Measurements from ENCODE around the gene PIAS1. TPM values are rescaled to one million over a fixed set of nuclear protein-coding genes. Genes with fewer than 3 reads are reported as not detected.

PIAS1 gene
- total RNA-seq, 1 experiment from 2014 or later, result 25.9 TPM

- POLR2A ChIA-PET, result no interaction called here
- Histone ChIP-seq H3K36me3 (ENCODE audit: control insufficient read depth in 1 of 2, insufficient read depth in 2 of 2, low read length in 2 of 2) (peaks cover 0 to 19% of the 10 kb centered on the region in 2 experiments; a peak in 2 of 4 replicates), H3K27me3 (ENCODE audit: insufficient read depth, low read length) (no peaks in the 10 kb centered on the region), H3K9ac (ENCODE audit: low read length) (no peak overlapping the region), H3K4me3 (replicated peaks in 1 of 2; ENCODE audit: low read depth in 1 of 2, low read length in 2 of 2) (no peak overlapping the region), H2AFZ (ENCODE audit: low read depth, low read length, poor library complexity, severe bottlenecking) (no peak overlapping the region), H4K20me1 (ENCODE audit: insufficient read depth) (peaks cover 10% of the 10 kb centered on the region; the same call in 1 of the 2 replicates), H3K9me3 (ENCODE audit: control insufficient read depth in 1 of 2, insufficient read depth in 1 of 2, low read depth in 1 of 2, low read length in 2 of 2) (no peaks in the 10 kb centered on the region), H3K9me2 (ENCODE audit: insufficient read depth) (no peaks in the 10 kb centered on the region), H3K4me1 (ENCODE audit: control insufficient read depth in 1 of 2, insufficient read depth in 2 of 2, low read length in 2 of 2) (no peaks in the 10 kb centered on the region), H3K79me2 (ENCODE audit: insufficient read depth, low read length) (peaks cover 79% of the 10 kb centered on the region), H3K4me2 (ENCODE audit: low read length) (no peak overlapping the region), H3K27ac (ENCODE audit: low read depth, low read length) (no peak overlapping the region)
- intact Hi-C loops (cut with micrococcal nuclease), result no loop called here
- no peak for TF ChIP-seq EZH2 (IDR thresholded peaks at IDR 0.05)
- TF ChIP-seq SP1 (IDR thresholded peaks at IDR 0.05; ENCODE audit: low read depth), result no peak
- CTCF ChIA-PET, result no interaction called here
- no TSS peak for BruUV-seq (replicated peaks)
- ATAC-seq, result peak; percentile 34; the same call in 1 of the 2 replicates
- no peak for DNase-seq (ENCODE audit: low read depth, low spot score)
- RAD21 ChIA-PET (ENCODE audit: low non-redundant PET in 1 of 2, low total read pairs in 2 of 2, uncharacterized antibody in 2 of 2, unreplicated experiment in 2 of 2), result no interaction called here
These were observed 165.0 kb downstream of the PIAS1 start for GRCh38 chr15:68218847-68219798.

DNA sequence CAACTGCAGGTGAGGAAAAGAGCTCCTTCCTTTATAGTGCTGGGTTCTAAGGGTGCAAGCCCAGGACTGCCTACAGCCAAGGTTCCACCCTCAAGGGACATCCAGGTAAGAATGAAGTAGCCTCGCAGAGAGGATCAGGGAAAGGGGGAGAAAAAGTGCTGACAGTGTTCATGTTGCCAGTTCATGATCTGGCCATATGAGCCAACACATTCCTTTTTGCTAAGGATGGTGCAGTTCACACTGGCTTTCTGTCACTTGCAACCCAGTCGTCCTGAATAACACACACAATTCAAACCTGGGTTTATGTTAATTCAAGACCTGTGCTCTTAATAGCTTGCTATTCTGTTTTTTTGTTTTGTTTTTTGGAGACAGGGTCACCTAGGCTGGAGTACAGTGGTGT is 166.4 kb downstream of the PIAS1 start:
- no peak for DNase-seq (ENCODE audit: low read depth, low spot score)
- no TSS peak for BruUV-seq (replicated peaks)
- RAD21 ChIA-PET (ENCODE audit: low non-redundant PET in 1 of 2, low total read pairs in 2 of 2, uncharacterized antibody in 2 of 2, unreplicated experiment in 2 of 2), result no interaction called here
- TF ChIP-seq EZH2 (IDR thresholded peaks at IDR 0.05) (no peak), SP1 (IDR thresholded peaks at IDR 0.05; ENCODE audit: low read depth) (no peak), FOSL1 (IDR thresholded peaks at IDR 0.05; ENCODE audit: low read depth) (no peak), RAD21 (IDR thresholded peaks at IDR 0.05; ENCODE audit: low read depth) (no peak), ELF1 (IDR thresholded peaks at IDR 0.05; ENCODE audit: borderline replicate concordance, low read depth) (no peak), TCF7L2 (IDR thresholded peaks at IDR 0.05; ENCODE audit: borderline replicate concordance, extremely low read depth, insufficient read depth, insufficient read length) (no peak), YY1 (IDR thresholded peaks at IDR 0.05; ENCODE audit: extremely low read depth, insufficient replicate concordance, low read depth, low read length) (no peak), ZFX (IDR thresholded peaks at IDR 0.05) (no peak)
- TF ChIP-seq, protein P1, sequence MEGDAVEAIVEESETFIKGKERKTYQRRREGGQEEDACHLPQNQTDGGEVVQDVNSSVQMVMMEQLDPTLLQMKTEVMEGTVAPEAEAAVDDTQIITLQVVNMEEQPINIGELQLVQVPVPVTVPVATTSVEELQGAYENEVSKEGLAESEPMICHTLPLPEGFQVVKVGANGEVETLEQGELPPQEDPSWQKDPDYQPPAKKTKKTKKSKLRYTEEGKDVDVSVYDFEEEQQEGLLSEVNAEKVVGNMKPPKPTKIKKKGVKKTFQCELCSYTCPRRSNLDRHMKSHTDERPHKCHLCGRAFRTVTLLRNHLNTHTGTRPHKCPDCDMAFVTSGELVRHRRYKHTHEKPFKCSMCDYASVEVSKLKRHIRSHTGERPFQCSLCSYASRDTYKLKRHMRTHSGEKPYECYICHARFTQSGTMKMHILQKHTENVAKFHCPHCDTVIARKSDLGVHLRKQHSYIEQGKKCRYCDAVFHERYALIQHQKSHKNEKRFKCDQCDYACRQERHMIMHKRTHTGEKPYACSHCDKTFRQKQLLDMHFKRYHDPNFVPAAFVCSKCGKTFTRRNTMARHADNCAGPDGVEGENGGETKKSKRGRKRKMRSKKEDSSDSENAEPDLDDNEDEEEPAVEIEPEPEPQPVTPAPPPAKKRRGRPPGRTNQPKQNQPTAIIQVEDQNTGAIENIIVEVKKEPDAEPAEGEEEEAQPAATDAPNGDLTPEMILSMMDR (IDR thresholded peaks at IDR 0.05 in 2 of 3, conservative IDR thresholded peaks at IDR 0.05 in 1 of 3; ENCODE audit: borderline replicate concordance in 1 of 3, insufficient read depth in 1 of 3, low read depth in 2 of 3, low read length in 2 of 3), result no peak
- TF ChIP-seq, protein P2, sequence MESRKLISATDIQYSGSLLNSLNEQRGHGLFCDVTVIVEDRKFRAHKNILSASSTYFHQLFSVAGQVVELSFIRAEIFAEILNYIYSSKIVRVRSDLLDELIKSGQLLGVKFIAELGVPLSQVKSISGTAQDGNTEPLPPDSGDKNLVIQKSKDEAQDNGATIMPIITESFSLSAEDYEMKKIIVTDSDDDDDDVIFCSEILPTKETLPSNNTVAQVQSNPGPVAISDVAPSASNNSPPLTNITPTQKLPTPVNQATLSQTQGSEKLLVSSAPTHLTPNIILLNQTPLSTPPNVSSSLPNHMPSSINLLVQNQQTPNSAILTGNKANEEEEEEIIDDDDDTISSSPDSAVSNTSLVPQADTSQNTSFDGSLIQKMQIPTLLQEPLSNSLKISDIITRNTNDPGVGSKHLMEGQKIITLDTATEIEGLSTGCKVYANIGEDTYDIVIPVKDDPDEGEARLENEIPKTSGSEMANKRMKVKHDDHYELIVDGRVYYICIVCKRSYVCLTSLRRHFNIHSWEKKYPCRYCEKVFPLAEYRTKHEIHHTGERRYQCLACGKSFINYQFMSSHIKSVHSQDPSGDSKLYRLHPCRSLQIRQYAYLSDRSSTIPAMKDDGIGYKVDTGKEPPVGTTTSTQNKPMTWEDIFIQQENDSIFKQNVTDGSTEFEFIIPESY (IDR thresholded peaks at IDR 0.05; ENCODE audit: extremely low read depth, insufficient replicate concordance, low read length), result no peak
- TF ChIP-seq, protein P3, sequence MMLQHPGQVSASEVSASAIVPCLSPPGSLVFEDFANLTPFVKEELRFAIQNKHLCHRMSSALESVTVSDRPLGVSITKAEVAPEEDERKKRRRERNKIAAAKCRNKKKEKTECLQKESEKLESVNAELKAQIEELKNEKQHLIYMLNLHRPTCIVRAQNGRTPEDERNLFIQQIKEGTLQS (IDR thresholded peaks at IDR 0.05), result no peak

More for the DNA sequence above, 166.4 kb downstream of the PIAS1 start:
- Histone ChIP-seq H3K4me1 (ENCODE audit: control insufficient read depth in 1 of 2, insufficient read depth in 2 of 2, low read length in 2 of 2) (no peaks in the 10 kb centered on the region), H3K9me3 (ENCODE audit: control insufficient read depth in 1 of 2, insufficient read depth in 1 of 2, low read depth in 1 of 2, low read length in 2 of 2) (no peaks in the 10 kb centered on the region), H3K9me2 (ENCODE audit: insufficient read depth) (no peaks in the 10 kb centered on the region), H3K4me2 (ENCODE audit: low read length) (no peak overlapping the region), H3K9ac (ENCODE audit: low read length) (no peak overlapping the region), H2AFZ (ENCODE audit: low read depth, low read length, poor library complexity, severe bottlenecking) (no peak overlapping the region), H3K79me2 (ENCODE audit: insufficient read depth, low read length) (peaks cover 79% of the 10 kb centered on the region), H3K27ac (ENCODE audit: low read depth, low read length) (no peak overlapping the region), H4K20me1 (ENCODE audit: insufficient read depth) (peaks cover 4% of the 10 kb centered on the region; the same call in 1 of the 2 replicates), H3K4me3 (replicated peaks in 1 of 2; ENCODE audit: low read depth in 1 of 2, low read length in 2 of 2) (no peak overlapping the region), H3K36me3 (ENCODE audit: control insufficient read depth in 1 of 2, insufficient read depth in 2 of 2, low read length in 2 of 2) (peaks cover 0 to 24% of the 10 kb centered on the region in 2 experiments; a peak in 1 of 4 replicates), H3K27me3 (ENCODE audit: insufficient read depth, low read length) (no peaks in the 10 kb centered on the region)
- CTCF ChIA-PET, result interaction anchor here (1.2 kb wide), 1 partner anchor 10 kb away, joined by 3 read pairs; no protein-coding TSS in a partner anchor
- POLR2A ChIA-PET, result interaction anchor here (0.6 kb wide), 1 partner anchor 11 kb away, joined by 4 read pairs; no protein-coding TSS in a partner anchor
- no peak for ATAC-seq
- intact Hi-C loops (cut with micrococcal nuclease), result no loop called here

Data from HCT116 (cell line).